HG03575 (cell line): ENCODE data around the gene IL1RAP.
"Not testable (repeated sequence)": the region's sequence is repeated elsewhere in the genome, so short reads cannot be mapped to it uniquely, and the experiment has no call there.

ENCODE experiments used
- ATAC-seq: cut with Tn5 transposase; IDR thresholded peaks from one replicate; pipeline ENCODE4 v1.9.1; 2021; ENCODE audit not compliant: unreplicated experiment, insufficient number of reproducible peaks, low FRiP score; ENCODE audit errors: extremely low read depth

IL1RAP gene

DNA sequence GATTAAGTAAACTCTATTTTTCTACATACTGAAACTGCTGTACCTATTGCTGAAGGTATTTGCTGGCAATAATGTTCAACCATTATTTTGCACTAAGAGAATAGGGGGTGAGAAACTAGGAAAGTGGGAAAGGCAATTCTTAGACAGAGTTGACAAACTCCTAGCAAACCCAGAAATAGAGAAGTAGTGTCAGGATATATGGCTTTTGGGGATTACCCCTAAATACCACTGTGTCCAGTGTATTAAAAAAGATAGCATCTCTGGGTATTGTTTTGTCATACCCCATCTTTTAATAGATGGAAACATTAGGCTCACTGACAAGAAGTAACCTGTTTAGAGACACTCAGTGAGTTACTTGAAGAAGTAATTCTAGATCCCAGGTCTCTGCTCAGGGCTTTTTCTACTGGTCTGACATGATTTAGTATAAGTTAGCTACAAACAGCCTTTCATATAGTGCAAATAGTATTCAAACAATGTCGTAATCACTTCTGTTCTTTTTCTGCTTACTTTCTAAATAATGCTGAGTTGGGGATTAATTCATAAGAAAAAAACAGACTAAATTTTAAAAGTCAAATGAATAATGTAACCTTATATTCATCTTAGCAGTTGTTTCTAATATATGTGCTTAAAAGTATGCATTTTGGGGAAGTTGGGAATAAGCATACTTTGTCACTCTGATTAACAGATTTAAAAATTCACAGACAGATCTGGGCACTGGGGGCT is 107.2 kb downstream of the IL1RAP start:
- no peak for ATAC-seq

GRCh38 chr3:190621927-190622326 is 108.0 kb downstream of the IL1RAP start:
- ATAC-seq, result no peak

GRCh38 chr3:190624282-190624681 is 110.4 kb downstream of the IL1RAP start:
- no peak for ATAC-seq

- no peak for ATAC-seq
These were observed 113.2 kb downstream of the IL1RAP start for GRCh38 chr3:190626951-190627620.

- ATAC-seq, result no peak
These were observed 115.2 kb downstream of the IL1RAP start for GRCh38 chr3:190629088-190629487.

- no peak for ATAC-seq
These were observed 117.4 kb downstream of the IL1RAP start for GRCh38 chr3:190631295-190631694.

DNA sequence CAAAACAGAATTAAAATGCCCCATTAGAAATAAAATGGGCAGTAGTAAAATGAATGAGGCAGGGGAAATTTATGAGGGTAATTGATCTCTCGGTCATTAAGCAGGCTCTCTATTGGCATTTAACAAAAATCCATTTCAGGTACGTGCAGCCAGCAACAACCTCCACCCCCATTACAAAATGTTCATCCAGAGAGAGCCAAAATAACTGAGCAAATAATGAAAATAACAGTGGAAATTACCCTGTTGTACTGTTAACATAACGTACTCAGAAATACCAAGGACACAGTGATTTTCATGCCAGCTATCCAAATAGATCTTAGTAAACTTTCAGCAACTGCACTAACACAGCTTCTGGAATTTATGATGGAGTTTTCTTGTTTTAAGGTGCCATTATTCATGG is 127.7 kb downstream of the IL1RAP start:
- no peak for ATAC-seq

- no peak for ATAC-seq
These were observed 128.1 kb downstream of the IL1RAP start for GRCh38 chr3:190642016-190642415.

GRCh38 chr3:190644035-190644434 is 130.2 kb downstream of the IL1RAP start:
- no peak for ATAC-seq

DNA sequence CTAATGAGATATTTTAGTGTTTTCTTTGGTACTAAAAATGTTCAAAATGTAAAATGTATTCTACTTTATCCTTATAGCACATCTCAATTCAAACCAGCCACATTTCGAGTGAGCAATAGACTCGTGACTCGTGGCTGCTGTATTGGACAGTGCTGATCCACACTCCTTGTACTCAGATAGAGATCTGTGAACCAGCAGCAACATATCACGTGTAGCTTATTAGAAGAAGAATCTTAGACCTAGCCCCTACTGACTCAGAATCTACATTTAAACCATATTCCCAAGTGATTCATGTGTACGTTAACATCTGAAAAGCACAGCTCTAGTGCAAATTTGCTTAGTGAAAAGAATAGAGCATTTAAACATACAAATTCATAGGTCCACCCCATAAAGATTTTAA is 130.9 kb downstream of the IL1RAP start:
- no peak for ATAC-seq

DNA sequence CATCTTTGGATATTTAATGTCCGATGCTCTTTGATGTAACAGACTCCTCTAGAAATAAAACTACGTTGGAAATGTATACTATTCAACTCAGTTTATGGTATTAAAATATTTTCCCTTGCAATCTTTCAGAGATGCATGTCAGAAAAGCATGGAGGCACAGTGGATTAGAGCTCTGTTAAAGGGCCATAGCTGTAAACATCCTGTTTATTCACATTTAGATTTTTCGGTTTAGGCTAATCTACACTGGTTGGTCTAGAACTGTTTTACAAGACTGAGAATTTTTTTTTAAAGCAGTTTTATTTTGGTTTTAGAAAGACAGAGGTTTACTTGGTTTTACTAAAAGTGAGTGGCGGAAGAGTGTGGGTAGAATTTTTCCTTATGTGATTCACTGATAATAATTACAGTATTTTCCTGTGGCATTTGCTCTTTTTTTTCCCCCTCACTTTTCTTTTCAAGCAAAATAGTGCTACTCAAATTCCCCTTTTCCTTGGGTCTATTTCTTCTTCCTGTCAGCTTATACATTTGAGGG is 132.1 kb downstream of the IL1RAP start:
- no peak for ATAC-seq

GRCh38 chr3:190646996-190647395 is 133.1 kb downstream of the IL1RAP start:
- no peak for ATAC-seq

GRCh38 chr3:190655933-190656332 is 142.0 kb downstream of the IL1RAP start:
- ATAC-seq, result no peak

DNA sequence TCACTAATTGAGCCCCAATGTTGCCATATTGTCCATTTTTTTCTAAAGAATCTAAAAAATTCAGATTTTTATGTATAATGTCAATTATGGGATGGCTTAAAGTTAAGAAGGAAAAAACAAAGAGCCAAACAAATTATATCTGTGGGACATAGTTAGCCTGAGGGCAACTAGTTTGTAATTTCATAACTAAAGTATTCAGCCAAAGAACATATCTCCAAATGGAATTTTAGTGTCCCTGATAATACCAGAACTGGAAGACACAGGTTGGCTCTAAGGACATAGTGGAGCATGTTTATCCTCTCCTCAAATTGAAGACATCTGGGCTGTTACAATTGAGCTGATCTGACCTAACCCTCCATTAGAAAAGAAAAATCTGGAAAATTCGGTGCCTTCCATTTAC is 144.2 kb downstream of the IL1RAP start:
- no peak for ATAC-seq

DNA sequence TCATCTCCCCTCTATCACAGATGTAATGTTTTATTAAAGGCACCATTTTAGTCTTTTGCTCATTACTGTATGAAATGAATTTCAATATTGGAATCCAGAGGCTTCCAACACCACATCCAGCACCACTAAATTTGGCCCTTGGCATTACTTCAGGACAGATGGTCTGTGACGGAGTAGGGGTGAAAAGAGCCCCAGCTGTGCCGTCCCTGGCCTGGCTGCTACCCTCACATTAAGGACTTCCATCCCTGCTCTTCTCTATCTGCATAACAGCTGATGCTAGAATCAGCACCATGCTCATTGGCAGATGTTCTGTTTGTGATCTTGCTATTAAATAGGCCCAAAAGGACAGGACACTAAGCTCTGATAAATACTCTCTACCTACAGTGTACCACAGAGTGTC is 152.9 kb downstream of the IL1RAP start:
- ATAC-seq, result no peak

GRCh38 chr3:190671658-190672057 is 157.8 kb downstream of the IL1RAP start:
- no peak for ATAC-seq

GRCh38 chr3:190673148-190673547 is 159.3 kb downstream of the IL1RAP start:
- no peak for ATAC-seq

DNA sequence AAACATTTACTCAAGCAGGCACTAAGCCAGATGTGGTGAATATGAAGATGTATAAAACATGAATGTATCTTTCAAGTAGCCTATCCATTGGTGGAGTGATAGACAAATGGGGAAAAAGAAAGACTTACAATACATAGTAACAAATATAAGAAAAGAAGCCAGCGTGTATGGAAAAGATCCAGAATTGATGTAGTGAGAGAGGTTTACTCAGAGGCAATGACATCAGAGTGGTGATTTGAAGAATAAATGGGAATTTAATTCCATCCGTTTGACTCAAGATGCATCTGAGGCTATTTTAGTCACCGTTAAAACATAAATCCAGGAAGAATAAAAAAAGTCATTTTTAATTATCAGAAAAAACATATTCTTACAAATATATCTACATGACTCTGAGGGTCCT is 162.6 kb downstream of the IL1RAP start:
- ATAC-seq, result no peak

- no peak for ATAC-seq
These were observed 163.1 kb downstream of the IL1RAP start for GRCh38 chr3:190677001-190677400.

DNA sequence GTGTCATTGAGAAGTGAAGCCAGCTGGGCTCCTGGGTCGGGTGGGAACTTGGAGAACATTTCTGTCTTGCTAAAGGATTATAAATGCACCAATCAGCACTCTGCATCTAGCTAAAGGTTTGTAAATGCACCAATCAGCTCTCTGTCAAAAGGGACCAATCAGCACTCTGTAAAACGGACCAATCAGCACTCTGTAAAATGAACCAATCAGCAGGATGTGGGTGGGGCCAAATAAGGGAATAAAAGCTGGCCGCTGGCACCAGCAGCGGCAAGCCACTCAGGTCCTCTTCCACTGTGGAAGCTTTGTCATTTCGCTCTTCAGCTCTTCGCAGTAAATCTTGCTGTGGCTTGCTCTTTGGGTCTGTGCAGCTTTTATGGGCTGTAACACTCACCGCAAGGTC is 164.0 kb downstream of the IL1RAP start:
- not testable (repeated sequence) for ATAC-seq
